Activated CD4-positive, alpha-beta T cell treated with anti-CD3 and anti-CD28 coated beads, Interleukin-2, amount 50 U/mL, for 24 hours (primary cell): ENCODE measurements around the gene FTO.

ENCODE experiments used
- DNase-seq, 2 donors: peaks; one replicate each; pipeline ENCODE4 v3.0.0-alpha.2; 2020; ENCODE audit warnings: low read depth in 1 of 2, low spot score in 1 of 2

The FTO gene

DNA sequence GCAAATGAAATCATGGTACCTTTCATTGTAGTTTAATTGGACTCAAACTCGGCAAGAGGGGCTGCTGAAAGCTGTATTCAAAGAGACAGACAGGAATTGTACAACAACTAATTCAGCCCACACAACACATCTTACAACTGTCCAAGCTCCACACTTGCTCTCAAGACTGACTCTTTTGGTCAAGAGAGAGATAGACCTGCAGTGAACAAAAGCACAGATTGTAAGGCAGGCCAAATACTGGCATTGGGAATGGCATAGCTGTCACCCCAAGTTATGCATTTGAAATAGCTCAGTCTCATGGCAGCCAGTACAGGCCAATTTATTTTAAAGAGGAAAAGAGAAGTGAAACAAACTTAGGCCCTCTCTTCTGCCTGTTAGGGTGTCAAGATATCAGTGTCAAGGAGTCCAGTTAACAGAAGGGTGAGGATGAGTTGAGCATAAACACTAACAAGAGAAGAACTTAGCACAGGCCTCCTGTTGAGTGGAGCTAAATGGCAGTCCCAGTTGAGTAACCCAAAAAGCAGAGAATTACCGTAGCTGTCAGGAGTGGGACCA lies 366.9 kb downstream of the FTO start:
- DNase-seq, result no peak

DNA sequence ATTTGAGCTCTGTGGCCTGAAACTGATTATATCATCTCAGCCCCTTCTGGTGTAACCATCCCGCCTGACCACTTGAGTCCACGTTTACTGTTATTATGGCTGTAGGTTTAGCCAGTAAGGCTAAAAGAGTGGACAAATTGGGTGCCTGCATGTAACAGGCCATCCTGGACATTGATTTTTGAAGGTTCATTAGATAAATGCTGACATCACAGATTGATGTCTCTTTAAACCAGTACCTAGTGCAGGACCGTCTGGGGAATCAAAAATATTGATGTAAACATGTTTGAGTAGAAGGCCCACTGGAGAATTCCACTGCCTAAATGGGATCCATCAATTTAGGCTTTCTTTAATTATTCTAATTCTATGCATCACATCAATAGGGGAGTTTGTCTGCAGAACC lies 367.6 kb downstream of the FTO start:
- no peak for DNase-seq

DNA sequence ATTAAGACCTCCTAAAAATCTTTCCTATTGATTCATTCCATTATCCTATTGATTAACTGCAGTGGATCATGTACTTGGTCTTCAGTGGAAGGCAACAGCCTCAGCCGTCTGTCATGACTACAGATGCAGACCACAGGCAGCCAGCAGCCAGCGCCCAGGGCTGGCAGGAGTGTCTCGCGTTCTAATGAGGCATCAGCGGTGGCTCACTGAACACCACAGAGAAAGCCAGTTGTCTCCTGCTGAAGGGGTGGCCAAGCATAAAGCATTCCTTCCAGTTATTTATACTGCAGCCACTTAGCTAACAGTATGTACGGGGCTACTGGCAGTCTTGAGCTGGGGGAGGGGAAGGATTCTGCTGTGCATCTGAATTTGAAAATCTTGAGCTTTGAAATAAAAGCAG lies 368.3 kb downstream of the FTO start:
- DNase-seq, result no peak

DNA sequence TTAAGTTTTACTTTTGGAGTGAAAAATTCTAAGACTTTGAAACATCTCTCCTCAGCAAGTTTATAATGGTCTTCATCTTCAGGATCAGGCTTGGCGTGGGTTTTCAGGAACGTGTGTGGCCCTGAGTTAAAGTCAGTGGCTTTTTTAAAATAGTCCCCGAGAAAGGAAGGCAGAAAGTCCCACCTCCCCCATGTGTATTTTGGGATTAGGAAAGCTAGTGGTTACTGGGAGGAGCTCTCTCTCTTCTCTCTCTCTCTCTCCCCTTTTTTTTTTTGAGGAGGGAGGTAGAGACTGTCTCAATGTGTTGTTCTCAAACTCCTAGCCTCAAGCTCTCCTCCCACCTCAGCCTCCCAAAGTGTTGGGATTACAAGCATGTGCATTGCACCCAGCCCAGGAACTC lies 369.4 kb downstream of the FTO start:
- no peak for DNase-seq

DNA sequence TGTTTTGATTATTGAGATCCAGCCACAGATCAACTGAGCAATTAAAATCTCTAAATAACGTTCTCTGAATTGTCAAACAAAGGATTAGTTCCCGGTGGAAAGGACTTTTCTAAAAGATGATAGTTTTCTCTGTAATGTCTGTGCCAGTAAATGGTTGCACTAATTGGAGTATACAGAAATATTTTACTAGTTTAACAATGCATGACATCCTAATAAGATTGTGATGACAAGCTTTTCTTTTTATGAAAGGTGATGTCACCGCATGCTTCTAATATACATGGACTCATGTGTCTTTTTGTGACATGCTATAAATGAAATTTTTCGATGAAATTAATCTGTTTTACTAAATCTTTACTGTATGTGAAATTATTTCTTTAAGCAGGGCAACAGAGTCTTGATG lies 371.5 kb downstream of the FTO start:
- no peak for DNase-seq

DNA sequence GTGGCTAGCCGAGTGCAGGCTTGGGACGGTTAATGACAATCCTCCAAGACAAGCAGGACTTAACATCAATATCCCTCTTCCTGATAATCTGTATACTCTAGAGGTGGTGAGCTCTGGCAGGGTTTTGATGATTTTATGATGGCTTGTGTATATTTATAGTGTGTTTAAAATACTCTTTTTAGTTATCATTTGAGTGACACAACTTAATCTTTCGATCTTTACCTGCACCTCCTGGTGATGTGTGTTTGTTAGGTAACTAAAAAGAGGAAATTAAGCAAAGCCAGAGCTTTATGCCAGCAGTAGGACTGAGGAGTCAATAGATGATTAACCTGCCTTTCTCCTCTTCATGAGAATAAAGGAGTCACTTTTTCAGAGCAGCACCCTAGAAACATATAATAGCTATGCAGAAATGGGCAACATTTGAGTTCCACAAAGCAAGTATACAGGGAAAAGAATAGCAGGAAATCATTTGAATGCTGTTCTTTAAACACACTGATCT lies 372.1 kb downstream of the FTO start:
- no peak for DNase-seq

DNA sequence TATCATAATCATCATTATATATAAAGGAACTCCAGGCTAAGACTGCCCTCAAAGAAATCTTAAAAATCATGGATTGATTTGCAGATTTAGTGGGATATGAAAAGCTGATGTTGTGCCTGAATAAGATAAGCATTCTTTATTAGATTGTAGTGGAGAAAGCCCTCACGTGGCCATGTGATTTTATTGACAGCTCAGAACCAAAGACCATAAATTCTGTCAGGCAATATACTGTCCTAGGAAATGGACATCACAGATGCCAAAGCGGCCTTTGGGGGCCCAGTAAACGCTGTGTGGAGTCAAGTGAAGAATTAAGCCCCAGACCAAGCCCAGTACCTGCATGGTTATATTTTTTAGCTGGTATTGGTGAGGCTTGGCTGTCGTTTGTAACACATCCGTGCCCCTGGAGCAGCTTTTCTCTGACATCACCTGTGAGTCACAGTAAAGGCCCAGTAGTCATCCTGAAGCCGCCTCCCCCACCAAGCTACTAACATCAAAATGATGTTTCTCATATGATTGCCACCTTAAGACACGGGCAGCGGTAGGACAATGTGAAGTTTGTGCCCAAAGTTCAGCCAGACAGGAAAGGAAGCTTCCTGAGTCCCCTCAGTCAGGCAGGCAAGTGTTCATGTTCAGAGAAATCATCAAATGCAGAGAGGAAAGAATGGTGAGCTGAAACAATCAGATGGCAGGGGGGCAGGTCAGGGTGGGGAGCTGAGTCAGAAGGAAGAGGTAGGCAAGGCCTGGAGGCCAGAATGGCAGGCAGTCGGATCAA lies 373.3 kb downstream of the FTO start:
- no peak for DNase-seq

DNA sequence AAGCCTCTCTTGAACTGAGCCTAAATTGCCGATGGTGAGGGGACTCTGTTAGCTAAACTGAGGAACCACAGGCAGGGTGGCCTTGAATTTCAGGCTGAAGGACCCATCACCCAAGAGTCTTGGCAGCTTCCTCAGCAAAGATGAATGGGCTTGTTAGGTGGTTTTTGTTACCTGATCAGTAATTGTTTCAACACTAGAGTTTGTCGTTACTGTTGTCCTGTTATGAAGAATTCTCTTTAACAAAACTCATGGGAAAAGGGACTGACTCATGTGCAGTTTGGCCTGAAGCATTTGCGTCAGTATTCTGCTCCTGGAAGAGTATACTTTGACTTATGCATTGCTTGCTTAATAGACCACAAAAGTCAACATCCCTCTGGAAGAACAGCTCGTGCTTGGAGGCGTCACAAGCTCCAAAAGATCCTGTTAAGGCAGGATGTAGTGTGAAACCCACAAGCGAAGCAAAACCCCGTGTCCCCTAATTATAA lies 376.6 kb downstream of the FTO start:
- no peak for DNase-seq

DNA sequence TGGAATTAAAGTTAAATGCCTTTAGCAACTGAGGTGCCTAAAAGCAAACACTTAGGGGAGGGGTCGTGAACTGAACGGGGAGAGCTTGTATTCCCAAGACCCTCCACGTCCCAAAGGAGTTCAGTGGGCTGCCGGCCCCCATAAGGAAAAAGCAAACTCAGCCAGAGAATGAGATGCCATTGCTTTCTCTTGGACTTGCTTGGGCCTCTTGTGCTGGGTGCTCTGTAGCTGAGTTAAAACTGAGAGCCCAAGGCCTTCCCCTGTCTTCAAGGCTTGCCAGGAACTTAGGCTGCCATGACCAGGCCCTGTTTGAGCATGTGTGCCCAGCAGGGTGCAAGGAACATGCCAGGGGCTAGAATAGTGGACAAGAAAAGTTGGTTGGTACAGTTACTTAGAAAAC lies 382.8 kb downstream of the FTO start:
- DNase-seq, result no peak

DNA sequence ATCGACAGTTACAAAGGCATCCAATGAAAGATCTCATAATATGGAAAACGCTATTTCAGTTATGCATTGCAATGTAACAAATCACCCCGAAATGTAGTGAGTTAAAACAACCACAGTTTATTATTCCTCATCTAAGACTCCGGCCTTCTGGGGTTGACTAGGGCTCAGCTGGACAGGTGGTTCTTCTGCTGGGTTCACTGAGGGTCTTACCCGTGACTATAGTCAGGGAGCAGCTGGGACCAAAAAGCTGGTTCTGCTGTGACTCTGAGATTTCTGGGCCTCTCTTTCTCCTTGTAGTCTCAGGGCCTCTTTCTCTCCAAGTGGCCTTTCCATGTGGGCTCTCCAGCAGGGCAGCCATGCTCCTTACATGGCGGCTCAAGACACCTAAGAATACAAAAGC lies 386.6 kb downstream of the FTO start:
- DNase-seq, result no peak

DNA sequence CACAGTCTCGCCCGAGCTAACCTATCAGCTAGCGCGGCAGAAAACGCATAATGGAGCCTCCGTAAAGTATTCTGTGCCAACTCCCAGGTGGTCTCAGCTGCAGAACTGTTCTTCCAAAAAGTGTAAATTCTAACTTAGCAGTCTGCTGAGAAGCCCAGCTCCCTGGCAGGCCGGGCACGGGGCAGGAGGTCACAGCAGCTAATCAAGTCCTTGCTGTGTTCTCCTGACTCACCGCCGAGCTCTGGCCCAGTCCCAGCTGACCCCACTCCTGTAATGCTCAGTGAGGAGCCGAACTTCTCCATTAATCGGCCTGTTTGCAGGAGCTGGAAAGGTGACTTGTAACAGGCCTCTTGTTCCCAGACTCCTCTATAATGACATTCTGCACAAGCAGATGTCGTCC lies 389.3 kb downstream of the FTO start:
- DNase-seq, result no peak

DNA sequence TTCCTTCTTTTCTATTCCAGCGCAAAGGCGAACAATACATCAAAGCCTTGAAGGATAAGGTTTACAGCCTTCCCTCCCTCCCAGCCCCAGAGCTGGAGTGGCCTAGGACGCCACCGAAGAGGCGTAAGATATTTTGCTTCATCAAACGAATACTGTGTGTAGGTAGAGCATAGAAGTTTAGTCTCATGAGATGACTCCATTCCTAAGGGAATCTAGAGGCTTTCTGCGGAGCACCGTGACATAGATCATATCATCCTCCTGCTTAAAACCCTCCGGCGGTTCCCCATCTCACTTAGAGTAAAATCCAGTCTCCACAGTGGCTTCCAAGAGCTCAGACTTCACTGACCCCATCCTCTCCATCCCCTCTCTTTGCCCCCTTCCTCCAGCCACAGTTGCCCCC lies 390.7 kb downstream of the FTO start:
- no peak for DNase-seq

DNA sequence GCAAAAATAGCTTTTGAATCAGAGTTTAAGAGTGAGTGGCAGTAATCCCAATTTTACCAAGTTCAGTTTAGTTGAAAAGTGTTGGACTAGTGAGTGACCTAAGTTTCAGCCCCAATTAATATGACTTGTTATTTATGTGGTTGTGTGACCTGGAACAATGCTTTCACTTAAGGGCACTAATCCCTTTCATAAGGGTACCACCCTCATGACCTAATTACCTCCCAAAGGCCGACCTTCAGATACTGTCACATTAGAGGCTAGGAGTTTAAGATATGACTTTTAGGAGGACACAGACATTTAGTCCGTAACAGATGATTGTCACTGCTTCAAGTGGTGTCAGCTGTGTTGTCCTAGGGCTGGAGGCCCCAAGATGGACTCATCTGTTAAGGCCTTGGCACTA lies 392.7 kb downstream of the FTO start:
- DNase-seq, result no peak

DNA sequence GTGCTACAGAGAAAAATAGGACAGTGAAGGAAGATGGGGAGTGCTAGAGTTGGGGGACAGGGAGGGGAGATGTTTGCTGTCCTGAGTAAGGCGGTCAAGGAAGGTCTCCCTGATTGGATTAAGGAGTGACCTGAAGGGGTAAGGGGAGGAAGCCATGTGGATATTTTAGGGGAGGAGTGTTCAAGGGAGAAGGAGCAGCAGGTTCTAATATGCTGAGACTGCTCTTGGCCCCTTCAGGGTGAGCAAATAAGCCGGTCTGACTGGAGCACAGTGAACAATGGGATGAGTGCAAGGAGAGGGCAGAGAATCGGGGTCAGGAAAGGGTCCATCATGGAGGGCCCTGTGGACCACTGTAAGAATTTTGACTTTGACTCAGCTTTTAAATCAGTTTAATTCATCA lies 393.8 kb downstream of the FTO start:
- no peak for DNase-seq

DNA sequence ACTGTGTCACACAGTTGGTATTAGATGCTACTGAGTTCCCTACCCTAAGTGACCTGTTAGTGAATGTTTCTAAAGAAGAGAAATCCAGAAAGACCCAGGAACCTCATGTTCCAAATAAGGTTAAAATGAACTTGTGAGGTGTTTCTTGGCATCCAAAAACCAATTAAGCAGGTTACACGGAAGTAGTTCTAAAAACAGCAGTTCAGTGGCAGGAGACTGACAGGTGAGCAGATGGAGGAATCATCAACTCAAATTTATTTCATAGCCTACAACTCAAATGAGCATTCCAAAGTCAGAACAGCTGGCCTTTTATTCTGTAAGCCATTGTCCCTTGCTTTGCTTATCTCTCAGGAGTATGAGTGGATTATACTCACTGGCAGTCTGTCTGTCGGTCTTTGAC lies 394.3 kb downstream of the FTO start:
- DNase-seq, result no peak

DNA sequence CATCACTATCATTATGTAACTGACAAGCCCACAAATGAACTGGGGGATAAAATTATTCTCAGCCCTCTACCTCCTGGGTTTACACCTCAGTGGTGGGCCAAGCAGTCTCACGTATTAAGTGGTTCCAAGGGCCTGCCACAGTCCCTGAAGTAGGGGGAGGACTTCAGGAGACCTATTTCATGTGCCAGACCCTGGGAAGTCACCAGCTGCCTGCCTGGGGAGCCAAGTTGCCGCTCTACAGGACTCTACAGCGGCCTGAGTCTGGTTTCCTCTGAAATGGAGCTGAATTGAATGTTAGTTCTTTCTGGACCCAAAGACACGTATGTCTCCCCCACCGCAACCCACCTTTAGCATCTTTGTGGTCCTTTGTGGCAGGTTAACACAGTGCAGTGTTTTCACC lies 395.7 kb downstream of the FTO start:
- DNase-seq, result no peak

DNA sequence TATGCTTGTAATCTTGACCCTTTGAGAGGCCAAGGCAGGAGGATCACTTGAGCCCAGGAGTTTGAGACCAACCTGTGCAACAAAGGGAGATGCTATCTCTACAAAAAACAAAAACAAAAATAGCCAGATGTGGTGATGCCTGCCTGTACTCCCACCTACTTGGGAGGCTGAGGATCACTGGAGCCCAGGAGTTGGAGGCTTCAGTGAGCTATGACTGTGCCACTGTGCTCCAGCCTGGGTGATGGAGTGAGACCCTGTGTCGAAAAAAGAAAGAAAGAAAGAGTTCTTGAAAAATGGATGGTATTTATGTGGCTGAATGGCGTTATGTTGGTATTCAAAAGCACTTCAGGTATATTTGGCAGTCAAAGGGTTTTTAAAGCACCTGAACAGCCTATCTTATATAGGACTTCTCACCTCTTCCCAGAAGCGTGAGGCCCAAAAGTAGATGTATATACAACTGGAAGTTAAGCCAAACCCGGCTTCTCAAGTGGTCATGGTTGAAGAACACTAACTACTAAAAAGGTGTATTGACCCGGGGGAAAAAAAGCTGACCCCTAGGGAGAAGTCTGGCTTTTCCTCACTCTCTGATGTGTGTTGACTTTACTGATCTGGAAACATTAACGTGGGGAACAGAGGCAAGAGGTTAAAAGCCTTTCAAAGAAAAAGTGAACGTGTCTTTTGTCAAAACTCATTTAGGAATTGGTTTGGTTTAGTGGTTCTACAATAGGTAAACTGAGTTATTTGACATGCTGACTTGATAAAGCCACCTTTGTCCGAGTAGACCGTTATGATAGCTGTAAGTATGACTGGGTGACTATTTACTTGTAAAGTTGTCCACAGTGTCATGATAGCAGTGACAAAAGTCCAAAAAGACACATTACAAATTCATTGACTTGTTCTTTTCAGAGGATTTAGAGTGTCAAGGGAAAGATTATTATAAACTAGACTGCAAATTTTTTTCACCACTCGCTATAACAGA lies 399.2 kb downstream of the FTO start:
- no peak for DNase-seq

DNA sequence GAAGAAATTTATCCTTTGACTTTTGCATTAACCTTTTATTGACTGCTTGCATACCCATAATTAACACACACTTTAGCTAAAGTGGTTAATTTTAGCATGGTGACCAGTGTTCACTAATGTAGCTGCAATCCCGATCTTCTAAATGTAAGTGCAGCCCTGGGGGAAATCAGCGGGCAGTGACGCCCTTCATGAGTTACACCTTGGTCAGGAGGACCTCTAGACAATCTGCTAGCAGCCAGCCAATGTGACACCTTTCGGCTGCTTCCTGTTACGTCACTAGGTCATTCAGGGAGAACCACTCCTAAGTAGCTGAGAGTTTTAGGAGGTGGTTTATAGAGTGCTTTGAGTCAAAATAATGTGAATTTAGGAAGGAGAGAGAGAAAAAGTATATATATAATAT lies 402.1 kb downstream of the FTO start:
- no peak for DNase-seq

DNA sequence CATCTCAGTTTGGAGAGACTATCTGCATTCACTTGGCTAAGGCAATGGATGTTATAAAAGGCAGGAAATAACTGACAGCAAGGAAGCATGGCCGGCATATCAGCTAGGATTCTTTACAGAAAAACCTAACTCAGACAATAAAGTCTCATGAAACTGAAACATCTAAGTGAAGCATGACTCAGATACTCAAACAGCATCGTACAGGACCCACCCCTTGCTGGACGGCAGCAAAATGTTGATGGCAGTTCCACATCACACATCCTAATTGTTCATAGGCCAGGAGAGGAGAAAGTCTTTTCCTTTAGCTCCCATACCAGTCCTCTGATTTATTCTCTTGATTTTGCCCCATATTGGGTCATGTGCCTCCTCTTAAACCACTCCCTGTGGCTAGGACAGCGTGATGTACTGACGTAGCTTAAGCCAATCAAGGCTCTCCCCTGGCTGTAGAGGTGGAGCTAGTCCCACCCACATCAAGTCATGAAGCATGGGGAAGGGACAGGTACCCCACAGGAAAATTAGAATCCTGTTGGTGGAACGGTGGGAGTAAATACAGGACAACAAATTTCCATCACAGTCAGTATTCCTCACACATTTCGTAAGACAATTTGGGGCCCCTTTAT lies 403.7 kb downstream of the FTO start:
- no peak for DNase-seq

DNA sequence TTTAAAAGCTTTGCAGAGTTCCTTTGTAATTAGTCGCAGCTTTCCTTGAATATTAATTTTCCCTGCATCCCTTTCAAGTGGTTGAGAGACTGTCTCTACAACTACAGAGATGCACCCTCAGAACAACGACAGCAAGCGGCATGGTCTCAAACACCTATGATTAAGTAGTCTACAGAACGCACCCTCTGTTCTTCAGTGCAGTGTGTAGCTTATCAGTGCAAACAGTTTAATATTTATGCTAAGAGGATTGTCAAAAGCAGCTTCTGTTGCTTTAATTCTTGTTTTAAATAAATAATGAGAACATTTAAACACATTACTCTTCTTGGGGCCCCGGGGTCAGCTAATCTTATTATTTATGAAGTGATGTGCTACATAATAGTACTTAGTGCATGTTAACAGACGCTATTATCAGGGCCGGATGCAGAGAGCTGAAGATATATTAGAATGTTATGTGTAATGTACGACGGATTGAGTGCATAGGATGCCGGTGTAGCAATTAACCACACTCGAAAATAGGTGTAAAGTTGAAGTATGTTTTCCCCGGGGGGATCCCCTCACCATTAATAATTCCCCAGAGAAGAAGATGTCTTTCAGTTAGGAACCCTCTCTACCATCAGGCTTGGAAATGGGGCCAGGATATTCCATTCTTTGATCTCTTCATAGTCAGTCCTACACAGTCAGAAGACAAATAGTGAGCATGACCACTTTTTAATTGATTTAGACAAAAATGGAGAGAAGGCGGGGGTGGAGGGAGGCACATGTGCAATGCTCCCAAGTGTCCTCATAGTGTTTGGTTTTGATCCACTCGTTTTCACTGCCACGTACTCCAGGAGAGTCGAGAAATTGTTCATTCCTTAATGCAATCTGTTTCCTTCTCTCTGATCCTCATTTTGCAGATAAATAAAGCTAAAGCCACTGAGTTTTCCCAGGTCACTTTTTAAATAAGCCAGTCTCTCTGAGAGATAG lies 406.3 kb downstream of the FTO start:
- no peak for DNase-seq
